GM13976 (cell line): ENCODE data around the gene POU6F2.

Source experiments
- DNase-seq: peaks from one replicate; pipeline ENCODE4 v3.0.0; 2012; ENCODE audit warnings: low spot score
- in situ Hi-C: fragments of 300-500 bp; cut with MboI; formaldehyde crosslinking; loops from one replicate; pipeline ENCODE4 v1.12.0; 2022; ENCODE audit warnings: low sequenced_read_pairs, mixed read lengths, inconsistent platforms; ENCODE audit not compliant: unreplicated experiment
- TF ChIP-seq, protein P1 (sequence below): IDR thresholded peaks from 2 replicates; pipeline ENCODE4 v1.5.1; 2012; ENCODE audit warnings: borderline replicate concordance, mild to moderate bottlenecking; ENCODE audit not compliant: insufficient read depth; ENCODE audit errors: extremely low read depth, missing control alignments, control extremely low read depth

POU6F2 gene, protein sequence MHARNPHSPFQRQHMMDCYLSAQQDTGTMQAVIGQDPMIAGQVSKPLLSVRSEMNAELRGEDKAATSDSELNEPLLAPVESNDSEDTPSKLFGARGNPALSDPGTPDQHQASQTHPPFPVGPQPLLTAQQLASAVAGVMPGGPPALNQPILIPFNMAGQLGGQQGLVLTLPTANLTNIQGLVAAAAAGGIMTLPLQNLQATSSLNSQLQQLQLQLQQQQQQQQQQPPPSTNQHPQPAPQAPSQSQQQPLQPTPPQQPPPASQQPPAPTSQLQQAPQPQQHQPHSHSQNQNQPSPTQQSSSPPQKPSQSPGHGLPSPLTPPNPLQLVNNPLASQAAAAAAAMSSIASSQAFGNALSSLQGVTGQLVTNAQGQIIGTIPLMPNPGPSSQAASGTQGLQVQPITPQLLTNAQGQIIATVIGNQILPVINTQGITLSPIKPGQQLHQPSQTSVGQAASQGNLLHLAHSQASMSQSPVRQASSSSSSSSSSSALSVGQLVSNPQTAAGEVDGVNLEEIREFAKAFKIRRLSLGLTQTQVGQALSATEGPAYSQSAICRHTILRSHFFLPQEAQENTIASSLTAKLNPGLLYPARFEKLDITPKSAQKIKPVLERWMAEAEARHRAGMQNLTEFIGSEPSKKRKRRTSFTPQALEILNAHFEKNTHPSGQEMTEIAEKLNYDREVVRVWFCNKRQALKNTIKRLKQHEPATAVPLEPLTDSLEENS

GRCh38 chr7:38977685-38978084 is at the start of gene POU6F2:
POU6F2 (plus strand) TSS chr7:38977909; CDS start chr7:38977954, 45 bp downstream.
- TF ChIP-seq, protein P1, sequence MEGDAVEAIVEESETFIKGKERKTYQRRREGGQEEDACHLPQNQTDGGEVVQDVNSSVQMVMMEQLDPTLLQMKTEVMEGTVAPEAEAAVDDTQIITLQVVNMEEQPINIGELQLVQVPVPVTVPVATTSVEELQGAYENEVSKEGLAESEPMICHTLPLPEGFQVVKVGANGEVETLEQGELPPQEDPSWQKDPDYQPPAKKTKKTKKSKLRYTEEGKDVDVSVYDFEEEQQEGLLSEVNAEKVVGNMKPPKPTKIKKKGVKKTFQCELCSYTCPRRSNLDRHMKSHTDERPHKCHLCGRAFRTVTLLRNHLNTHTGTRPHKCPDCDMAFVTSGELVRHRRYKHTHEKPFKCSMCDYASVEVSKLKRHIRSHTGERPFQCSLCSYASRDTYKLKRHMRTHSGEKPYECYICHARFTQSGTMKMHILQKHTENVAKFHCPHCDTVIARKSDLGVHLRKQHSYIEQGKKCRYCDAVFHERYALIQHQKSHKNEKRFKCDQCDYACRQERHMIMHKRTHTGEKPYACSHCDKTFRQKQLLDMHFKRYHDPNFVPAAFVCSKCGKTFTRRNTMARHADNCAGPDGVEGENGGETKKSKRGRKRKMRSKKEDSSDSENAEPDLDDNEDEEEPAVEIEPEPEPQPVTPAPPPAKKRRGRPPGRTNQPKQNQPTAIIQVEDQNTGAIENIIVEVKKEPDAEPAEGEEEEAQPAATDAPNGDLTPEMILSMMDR = no peak
- in situ Hi-C loops = no loop called here

GRCh38 chr7:38928506-38928905 is 49.2 kb upstream of the POU6F2 start:
- no peak for DNase-seq
- in situ Hi-C loops = loop anchor here (25.0 kb wide), 1 partner anchor 534 kb away; no protein-coding TSS in a partner anchor
- TF ChIP-seq, protein P1 = no peak

More at GRCh38 chr7:38977685-38978084, at the start of gene POU6F2:
- no peak for DNase-seq

DNA sequence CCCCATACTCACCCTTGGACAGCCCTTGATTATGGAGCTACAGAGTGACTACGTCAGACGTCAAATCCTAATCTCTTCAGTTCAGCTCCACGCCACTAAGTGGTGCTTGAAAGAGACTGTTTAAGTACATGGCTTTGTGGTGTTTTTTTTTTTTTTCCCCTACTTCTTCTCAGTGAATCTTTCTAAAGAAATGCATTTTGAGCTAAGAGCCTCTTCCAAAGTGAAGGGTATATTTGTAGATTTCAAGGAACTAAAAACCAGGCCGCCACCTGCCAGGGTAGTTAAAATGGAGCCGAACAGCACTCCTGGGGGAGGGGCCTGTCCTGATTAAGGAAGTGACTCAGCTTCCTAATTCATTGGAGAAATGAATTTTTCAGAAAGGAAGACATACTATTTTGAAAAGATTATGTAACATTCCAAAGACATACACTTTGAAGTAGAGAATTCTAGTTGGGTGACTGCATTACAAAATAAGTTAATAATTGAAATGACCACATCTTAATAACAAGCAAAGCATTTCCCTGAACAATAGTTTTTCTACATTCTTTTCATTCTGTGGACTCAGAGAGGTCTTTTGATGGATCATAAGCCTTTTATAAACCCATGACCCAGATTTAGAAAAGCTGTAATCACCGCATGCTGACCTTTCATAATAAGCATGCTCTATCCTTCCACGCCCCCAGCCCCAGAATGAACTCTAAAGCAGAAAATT is 48.1 kb upstream of the POU6F2 start:
- no peak for DNase-seq
- TF ChIP-seq, protein P1 = no peak
- in situ Hi-C loops = loop anchor here (25.0 kb wide), 1 partner anchor 533 kb away; no protein-coding TSS in a partner anchor

GRCh38 chr7:38932509-38933168 is 45.1 kb upstream of the POU6F2 start:
- TF ChIP-seq, protein P1 = peak; percentile 87
- in situ Hi-C loops = loop anchor here (25.0 kb wide), 1 partner anchor 530 kb away; no protein-coding TSS in a partner anchor
- peak; percentile 51 for DNase-seq

DNA sequence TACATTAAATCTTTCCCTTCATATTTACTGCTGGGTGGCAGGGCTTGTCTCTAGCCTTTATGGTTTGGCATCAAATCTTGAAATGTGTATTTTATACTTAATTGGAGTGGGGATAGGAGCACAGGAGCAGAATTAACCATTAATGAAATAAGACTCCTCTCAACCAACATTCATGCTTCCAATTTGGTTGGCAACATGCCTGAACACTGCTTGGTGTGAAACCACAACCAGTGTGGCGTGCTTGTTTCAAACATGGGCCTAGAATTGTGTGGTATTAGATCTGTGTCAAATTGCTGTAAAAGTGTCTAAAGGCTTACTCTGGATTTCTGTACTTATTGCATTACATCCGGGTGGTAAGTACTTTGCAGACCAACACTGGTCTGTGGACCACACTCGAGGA is 43.7 kb upstream of the POU6F2 start:
- in situ Hi-C loops = loop anchor here (25.0 kb wide), 1 partner anchor 528 kb away; no protein-coding TSS in a partner anchor
- DNase-seq = no peak
- TF ChIP-seq, protein P1 = no peak
